ENCODE data around the gene LRR1. TPM values are rescaled to one million over a fixed set of nuclear protein-coding genes. Genes with fewer than 3 reads are reported as not detected.
A peak's percentile ranks its signal among the peaks of the same experiment; 100 is the strongest.

LRR1 gene
- total and polyA plus RNA-seq, 3 donors from 2014 or later = 23.8 to 85.7 (median 35.8) TPM

DNA sequence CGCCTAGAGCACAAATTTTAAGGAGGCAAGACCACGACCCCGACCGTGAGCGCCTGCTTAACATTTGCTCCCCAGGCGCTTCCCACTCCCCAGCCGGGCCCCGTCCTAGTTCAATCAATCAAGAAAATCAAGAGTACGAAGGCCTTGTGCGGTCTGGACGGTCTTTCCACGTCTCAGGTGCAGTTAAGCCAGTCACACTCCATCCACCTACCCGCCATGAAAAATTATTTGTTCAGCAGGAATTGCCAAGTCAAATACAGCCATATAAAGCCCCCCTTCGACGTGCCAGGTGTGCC is 603 bp upstream of the LRR1 start:
- Histone ChIP-seq H3K27ac (peak overlapping the region; percentile 94 to 95), H3K36me3 (ENCODE audit: low read depth, missing control alignments) (no peaks in the 10 kb centered on the region), H3K9me3 (no peaks in the 10 kb centered on the region), H3K27me3 (no peaks in the 10 kb centered on the region), H3K4me1 (no peaks in the 10 kb centered on the region), H3K4me3 (peak overlapping the region; percentile 70 to 88)
- intact Hi-C loops (cut with DNase I; ENCODE audit: low total_unique reads) = no loop called here
- WGBS, 2 donors = 0% methylated on average over 14 to 15 of the region's 15 CpGs
- TF ChIP-seq POLR2A (IDR thresholded peaks at IDR 0.05) = no peak
- TF ChIP-seq, protein P1, sequence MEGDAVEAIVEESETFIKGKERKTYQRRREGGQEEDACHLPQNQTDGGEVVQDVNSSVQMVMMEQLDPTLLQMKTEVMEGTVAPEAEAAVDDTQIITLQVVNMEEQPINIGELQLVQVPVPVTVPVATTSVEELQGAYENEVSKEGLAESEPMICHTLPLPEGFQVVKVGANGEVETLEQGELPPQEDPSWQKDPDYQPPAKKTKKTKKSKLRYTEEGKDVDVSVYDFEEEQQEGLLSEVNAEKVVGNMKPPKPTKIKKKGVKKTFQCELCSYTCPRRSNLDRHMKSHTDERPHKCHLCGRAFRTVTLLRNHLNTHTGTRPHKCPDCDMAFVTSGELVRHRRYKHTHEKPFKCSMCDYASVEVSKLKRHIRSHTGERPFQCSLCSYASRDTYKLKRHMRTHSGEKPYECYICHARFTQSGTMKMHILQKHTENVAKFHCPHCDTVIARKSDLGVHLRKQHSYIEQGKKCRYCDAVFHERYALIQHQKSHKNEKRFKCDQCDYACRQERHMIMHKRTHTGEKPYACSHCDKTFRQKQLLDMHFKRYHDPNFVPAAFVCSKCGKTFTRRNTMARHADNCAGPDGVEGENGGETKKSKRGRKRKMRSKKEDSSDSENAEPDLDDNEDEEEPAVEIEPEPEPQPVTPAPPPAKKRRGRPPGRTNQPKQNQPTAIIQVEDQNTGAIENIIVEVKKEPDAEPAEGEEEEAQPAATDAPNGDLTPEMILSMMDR (IDR thresholded peaks at IDR 0.05) = no peak
- no peak for DNase-seq

DNA sequence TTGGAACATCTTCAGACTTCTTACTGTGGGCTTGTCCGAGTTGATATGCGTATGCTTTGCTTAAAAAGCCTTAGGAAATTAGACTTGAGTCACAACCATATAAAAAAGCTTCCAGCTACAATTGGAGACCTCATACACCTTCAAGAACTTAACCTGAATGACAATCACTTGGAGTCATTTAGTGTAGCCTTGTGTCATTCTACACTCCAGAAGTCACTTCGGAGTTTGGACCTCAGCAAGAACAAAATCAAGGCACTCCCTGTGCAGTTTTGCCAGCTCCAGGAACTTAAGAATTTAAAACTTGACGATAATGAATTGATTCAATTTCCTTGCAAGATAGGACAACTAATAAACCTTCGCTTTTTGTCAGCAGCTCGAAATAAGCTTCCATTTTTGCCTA is 8.8 kb downstream of the LRR1 start:
- H3K9me3 ChIP-seq = no peaks in the 10 kb centered on the region
- H3K4me1 ChIP-seq = no peaks in the 10 kb centered on the region
- no peaks in the 10 kb centered on the region for H3K27me3 ChIP-seq
- no peak overlapping the region for H3K27ac ChIP-seq
- H3K4me3 ChIP-seq = no peak overlapping the region
- WGBS, 2 donors = 92 to 94% methylated on average over 6 of the region's 6 CpGs
- no peaks in the 10 kb centered on the region for H3K36me3 ChIP-seq (ENCODE audit: low read depth, missing control alignments)
- DNase-seq = no peak
- TF ChIP-seq POLR2A (IDR thresholded peaks at IDR 0.05) = no peak
- TF ChIP-seq, protein P1 (IDR thresholded peaks at IDR 0.05) = no peak
- intact Hi-C loops (cut with DNase I; ENCODE audit: low total_unique reads) = no loop called here

DNA sequence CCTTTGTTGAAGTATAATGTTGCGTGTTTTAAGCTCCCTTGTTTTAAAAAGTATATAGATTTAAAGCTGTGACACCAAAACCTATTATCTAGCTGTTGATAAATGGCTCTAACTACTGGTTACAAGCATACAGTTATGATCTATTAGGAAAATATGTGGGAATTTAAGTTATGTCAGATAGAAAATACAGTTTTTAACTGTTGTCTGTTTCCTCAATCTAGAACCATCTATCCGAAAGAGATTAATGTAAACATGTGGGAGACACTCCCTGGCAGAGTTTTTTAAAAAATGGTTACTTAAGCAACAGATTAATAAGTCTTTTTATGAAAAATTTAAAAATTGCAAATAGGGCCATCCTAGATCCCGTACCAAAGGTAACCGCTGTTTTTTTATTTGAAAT is 13.5 kb downstream of the LRR1 start:
- no peaks in the 10 kb centered on the region for H3K27me3 ChIP-seq
- H3K4me3 ChIP-seq = no peak overlapping the region
- intact Hi-C loops (cut with DNase I; ENCODE audit: low total_unique reads) = no loop called here
- H3K9me3 ChIP-seq = no peaks in the 10 kb centered on the region
- TF ChIP-seq, protein P1 (IDR thresholded peaks at IDR 0.05) = no peak
- no peak for TF ChIP-seq POLR2A (IDR thresholded peaks at IDR 0.05)
- DNase-seq = no peak
- no peak overlapping the region for H3K27ac ChIP-seq
- WGBS, 2 donors = 86 to 92% methylated on average over 4 of the region's 4 CpGs
- no peaks in the 10 kb centered on the region for H3K36me3 ChIP-seq (ENCODE audit: low read depth, missing control alignments)
- H3K4me1 ChIP-seq = no peaks in the 10 kb centered on the region

DNA sequence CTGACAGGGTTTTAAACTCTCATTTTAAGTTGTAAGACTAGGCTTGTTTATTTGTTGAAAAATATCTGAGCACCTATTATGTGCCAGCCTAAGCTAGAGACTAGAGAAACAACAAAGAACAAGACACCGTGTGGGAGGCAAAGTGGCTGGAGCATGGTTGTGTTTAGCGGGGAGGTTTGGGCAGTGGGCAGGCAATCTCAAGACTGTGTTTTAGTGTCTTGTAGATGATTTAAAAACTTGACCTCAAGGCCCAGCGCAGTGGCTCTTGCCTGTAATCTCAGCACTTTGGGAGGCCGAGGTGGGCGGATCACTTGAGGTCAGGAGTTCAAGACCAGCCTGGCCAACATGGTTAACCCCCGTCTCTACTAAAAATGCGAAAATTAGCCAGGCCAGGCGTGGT is 13.9 kb downstream of the LRR1 start:
- no peak overlapping the region for H3K27ac ChIP-seq
- no peaks in the 10 kb centered on the region for H3K9me3 ChIP-seq
- DNase-seq = no peak
- no peak for TF ChIP-seq POLR2A (IDR thresholded peaks at IDR 0.05)
- TF ChIP-seq, protein P1 (IDR thresholded peaks at IDR 0.05) = no peak
- H3K27me3 ChIP-seq = no peaks in the 10 kb centered on the region
- intact Hi-C loops (cut with DNase I; ENCODE audit: low total_unique reads) = no loop called here
- H3K4me1 ChIP-seq = no peaks in the 10 kb centered on the region
- no peaks in the 10 kb centered on the region for H3K36me3 ChIP-seq (ENCODE audit: low read depth, missing control alignments)
- 61 to 79% methylated on average over 8 of the region's 8 CpGs for WGBS, 2 donors
- H3K4me3 ChIP-seq = no peak overlapping the region

DNA sequence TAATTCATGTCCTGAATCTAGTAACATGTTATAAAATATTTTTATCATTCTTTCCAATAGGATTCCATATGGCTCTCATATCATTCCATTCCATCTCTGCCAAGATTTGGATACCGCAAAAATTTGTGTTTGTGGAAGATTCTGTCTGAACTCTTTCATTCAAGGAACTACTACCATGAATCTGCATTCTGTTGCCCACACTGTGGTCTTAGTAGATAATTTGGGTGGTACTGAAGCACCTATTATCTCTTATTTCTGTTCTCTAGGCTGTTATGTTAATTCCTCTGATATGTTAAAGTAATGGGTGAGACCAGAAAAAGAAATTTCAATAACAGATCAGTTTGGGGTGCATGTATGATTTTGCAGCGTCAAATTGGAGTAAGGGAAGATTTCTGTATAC is 15.5 kb downstream of the LRR1 start:
- H3K27ac ChIP-seq = no peak overlapping the region
- H3K9me3 ChIP-seq = no peaks in the 10 kb centered on the region
- no peak for DNase-seq
- 92 to 96% methylated on average over 2 of the region's 2 CpGs for WGBS, 2 donors
- H3K4me3 ChIP-seq = no peak overlapping the region
- intact Hi-C loops (cut with DNase I; ENCODE audit: low total_unique reads) = no loop called here
- no peaks in the 10 kb centered on the region for H3K27me3 ChIP-seq
- peaks cover under 1% of the 10 kb centered on the region for H3K4me1 ChIP-seq
- TF ChIP-seq, protein P1 (IDR thresholded peaks at IDR 0.05) = no peak
- no peak for TF ChIP-seq POLR2A (IDR thresholded peaks at IDR 0.05)
- H3K36me3 ChIP-seq (ENCODE audit: low read depth, missing control alignments) = no peaks in the 10 kb centered on the region
